IMR-90 (cell line): Measurements from ENCODE around the gene KRTAP12-4. TPM values are rescaled to one million over a fixed set of nuclear protein-coding genes. Genes with fewer than 3 reads are reported as not detected.

Source experiments
- ATAC-seq: fragments of 200-7000 bp; cut with Tn5 transposase; 2 replicates; pipeline ENCODE4 v1.9.1; 2020; ENCODE audit warnings: low read depth, mild to moderate bottlenecking, moderate library complexity
- BruUV-seq: library from RNA; stranded (reverse); fragments of 400-500 nt; replicated peaks from 2 replicates; lab custom pipeline; 2021; lab: Mats Ljungman, UMichigan
- CTCF ChIA-PET: fragments of 300-600 bp; formaldehyde crosslinking; extraction: SDS; loops from one replicate; lab custom pipeline; 2021; ENCODE audit warnings: antibody characterized with exemption; lab: Yijun Ruan, JAX
- POLR2A ChIA-PET: fragments of 300-600 bp; sonication (Branson Sonifier 250); formaldehyde crosslinking; loops from one replicate; lab custom pipeline; 2022; ENCODE audit warnings: antibody characterized with exemption; ENCODE audit not compliant: unreplicated experiment; lab: Charles Lee
- DNase-seq: peaks from one replicate; pipeline ENCODE4 v3.0.0; 2013
- H2AFZ ChIP-seq: replicated peaks from 2 replicates; pipeline ENCODE3; 2013; ENCODE audit warnings: low read length, mild to moderate bottlenecking; ENCODE audit not compliant: poor library complexity
- H2AK5ac ChIP-seq: 2 replicates; pipeline ENCODE4 v1.6.1; 2013; ENCODE audit warnings: low read depth, low read length, inconsistent platforms
- H2AK9ac ChIP-seq: replicated peaks from 2 replicates; pipeline ENCODE3; 2013; ENCODE audit warnings: mild to moderate bottlenecking, low read depth, low read length, moderate library complexity; ENCODE audit not compliant: poor library complexity
- H2BK120ac ChIP-seq: 2 replicates; pipeline ENCODE4 v1.6.1; 2013; ENCODE audit warnings: low read depth, low read length, inconsistent platforms
- H2BK15ac ChIP-seq: 3 replicates; pipeline ENCODE4 v1.6.1; 2013; ENCODE audit warnings: low read depth, low read length, inconsistent platforms
- H2BK20ac ChIP-seq: 2 replicates; pipeline ENCODE4 v1.6.1; 2013; ENCODE audit warnings: low read depth, mild to moderate bottlenecking, inconsistent platforms, low read length, moderate library complexity
- H2BK5ac ChIP-seq: 2 replicates; pipeline ENCODE4 v1.6.1; 2013; ENCODE audit warnings: mild to moderate bottlenecking, low read depth, low read length, inconsistent platforms; ENCODE audit not compliant: poor library complexity, severe bottlenecking
- H3K14ac ChIP-seq: replicated peaks from 2 replicates; pipeline ENCODE4 v1.6.1; 2013; ENCODE audit warnings: low read depth, low read length, inconsistent platforms
- H3K18ac ChIP-seq: 2 replicates; pipeline ENCODE4 v1.6.1; 2013; ENCODE audit warnings: low read depth, low read length, control low read depth
- H3K23ac ChIP-seq: 2 replicates; pipeline ENCODE4 v1.6.1; 2013; ENCODE audit warnings: low read depth, low read length, inconsistent platforms
- H3K27ac ChIP-seq: 2 replicates; pipeline ENCODE4 v1.5.1; 2013; ENCODE audit warnings: mild to moderate bottlenecking, control low read depth, low read length; ENCODE audit not compliant: insufficient read depth
- H3K27me3 ChIP-seq: 2 replicates; pipeline ENCODE4 v1.6.1; 2013; ENCODE audit warnings: low read length; ENCODE audit not compliant: control insufficient read depth, insufficient read depth
- H3K36me3 ChIP-seq: 2 replicates; pipeline ENCODE4 v1.6.1; 2013; ENCODE audit warnings: low read length, mixed read lengths; ENCODE audit not compliant: control insufficient read depth, insufficient read depth
- H3K4ac ChIP-seq: 2 replicates; pipeline ENCODE4 v1.6.1; 2013; ENCODE audit warnings: low read depth, low read length, inconsistent platforms
- H3K4me1 ChIP-seq: 2 replicates; pipeline ENCODE4 v1.6.1; 2013; ENCODE audit warnings: low read length, mixed read lengths; ENCODE audit not compliant: control insufficient read depth, insufficient read depth
- H3K4me2 ChIP-seq: 2 replicates; pipeline ENCODE4 v1.6.1; 2013; ENCODE audit warnings: low read depth, mild to moderate bottlenecking, control low read depth, low read length, moderate library complexity
- H3K4me3 ChIP-seq: 2 replicates; pipeline ENCODE4 v1.5.1; 2013; ENCODE audit warnings: low read depth, mild to moderate bottlenecking, control low read depth, low read length, moderate library complexity; ENCODE audit not compliant: insufficient read depth
- H3K56ac ChIP-seq: 2 replicates; pipeline ENCODE4 v1.6.1; 2013; ENCODE audit warnings: low read length, inconsistent platforms; ENCODE audit not compliant: insufficient read depth; ENCODE audit errors: extremely low read depth
- H3K79me1 ChIP-seq, 2 experiments: 2 replicates each; pipeline ENCODE4 v1.6.1; 2013; ENCODE audit warnings: low read length in 2 of 2, inconsistent platforms in 1 of 2, low read depth in 1 of 2
- H3K9ac ChIP-seq: 2 replicates; pipeline ENCODE4 v1.6.1; 2013; ENCODE audit warnings: low read depth, low read length, control low read depth
- H3K9me1 ChIP-seq: 2 replicates; pipeline ENCODE4 v1.6.1; 2013; ENCODE audit warnings: low read length, inconsistent platforms; ENCODE audit not compliant: insufficient read depth
- H3K9me3 ChIP-seq: 2 replicates; pipeline ENCODE4 v1.6.1; 2013; ENCODE audit warnings: low read length; ENCODE audit not compliant: control insufficient read depth, insufficient read depth
- H4K20me1 ChIP-seq: 2 replicates; pipeline ENCODE4 v1.6.1; 2013; ENCODE audit warnings: low read length, inconsistent platforms; ENCODE audit not compliant: insufficient read depth
- H4K5ac ChIP-seq: 2 replicates; pipeline ENCODE4 v1.6.1; 2013; ENCODE audit warnings: mild to moderate bottlenecking, low read depth, low read length, control low read depth
- H4K8ac ChIP-seq, 2 experiments: 2 replicates each; pipeline ENCODE4 v1.6.1; 2013; ENCODE audit warnings: low read depth in 2 of 2, low read length in 2 of 2, control low read depth in 1 of 2, inconsistent platforms in 1 of 2
- H4K91ac ChIP-seq: 2 replicates; pipeline ENCODE4 v1.6.1; 2013; ENCODE audit warnings: low read depth, low read length, inconsistent platforms; ENCODE audit not compliant: insufficient read depth
- BHLHE40 ChIP-seq: fragments of 150-350 bp; IDR thresholded peaks from 2 replicates; pipeline ENCODE4 v1.6.1; 2016; ENCODE audit warnings: mild to moderate bottlenecking, low read depth, low read length
- CEBPB ChIP-seq: IDR thresholded peaks from 2 replicates; pipeline ENCODE4 v1.6.1; 2012; ENCODE audit warnings: low read depth, low read length, improper control_type of control experiment
- MAZ ChIP-seq: IDR thresholded peaks from 2 replicates; pipeline ENCODE4 v1.6.1; 2012; ENCODE audit warnings: low read depth, mild to moderate bottlenecking, low read length, improper control_type of control experiment, moderate library complexity, borderline replicate concordance
- RFX5 ChIP-seq: IDR thresholded peaks from 2 replicates; pipeline ENCODE4 v1.8.0; 2012; ENCODE audit warnings: low read depth, mild to moderate bottlenecking, low read length, moderate library complexity
- USF2 ChIP-seq: fragments of 150-350 bp; IDR thresholded peaks from 2 replicates; pipeline ENCODE4 v1.6.1; 2017; ENCODE audit warnings: mild to moderate bottlenecking, antibody characterized with exemption, low read length, low read depth
- WGBS, 2 experiments: methylation state at CpG; one replicate each; pipeline versions ENCODE4 v1.1.5 to v1.1.7; 2013; ENCODE audit warnings: missing lambda C conversion rate in 2 of 2; ENCODE audit not compliant: insufficient read length in 1 of 2; ENCODE audit errors: extremely low coverage in 2 of 2; 5-methylcytosine and 5-hydroxymethylcytosine counted together
- dilution Hi-C: fragments of 300-500 bp; cut with HindIII; formaldehyde crosslinking; loops from one replicate; pipeline ENCODE4 v1.14.3; 2018; ENCODE audit warnings: low sequenced_read_pairs; ENCODE audit not compliant: unreplicated experiment
- in situ Hi-C: fragments of 300-500 bp; cut with MboI; formaldehyde crosslinking; loops from 3 replicates; pipeline ENCODE4 v1.14.3; 2019; ENCODE audit warnings: low sequenced_read_pairs, inconsistent platforms, mixed read lengths
- intact Hi-C: fragments of 100-400 bp; cut with micrococcal nuclease; formaldehyde crosslinking; loops from 2 replicates; pipeline ENCODE4 v1.10.0; 2022
- polyA plus RNA-seq, 3 experiments: library from polyadenylated mRNA; depleted of rRNA; stranded (reverse); fragments of >200 nt; gene quantifications; 2 replicates each; pipeline ENCODE4 v1.2.3, GENCODE V29; 2012; ENCODE audit warnings: low replicate concordance in 1 of 3
- total RNA-seq: library from RNA; depleted of rRNA; stranded (reverse); fragments of >200 nt; gene quantifications from 2 replicates; pipeline ENCODE4 v1.2.3, GENCODE V29; 2012

KRTAP12-4 gene
- total and polyA plus RNA-seq, 2 of the 4 experiments (the other 2 are of a cell fraction): not detected

GRCh38 chr21:44614961-44615391, 39.5 kb downstream of the KRTAP12-4 start:
- Histone ChIP-seq H3K9me1 (no peaks in the 10 kb centered on the region), H3K27ac (no peak overlapping the region), H2BK20ac (no peak overlapping the region), H4K5ac (no peak overlapping the region), H3K9ac (no peak overlapping the region), H2AK5ac (no peak overlapping the region), H3K56ac (no peak overlapping the region), H3K4me2 (no peak overlapping the region), H3K9me3 (peaks cover 13% of the 10 kb centered on the region), H3K23ac (no peak overlapping the region), H3K4me1 (no peaks in the 10 kb centered on the region), H2AK9ac (no peak overlapping the region), H3K79me1 (no peaks in the 10 kb centered on the region), H2BK5ac (no peak overlapping the region), H2BK120ac (no peak overlapping the region), H4K8ac (no peak overlapping the region), H3K4ac (no peak overlapping the region), H3K14ac (no peak overlapping the region), H3K4me3 (no peak overlapping the region), H2AFZ (no peak overlapping the region), H3K27me3 (peaks cover 3% of the 10 kb centered on the region; the same call in 1 of the 2 replicates), H4K91ac (no peak overlapping the region), H3K36me3 (no peaks in the 10 kb centered on the region), H3K18ac (no peak overlapping the region), H4K20me1 (no peaks in the 10 kb centered on the region), H2BK15ac (no peak overlapping the region)
- TF ChIP-seq USF2: no peak
- TF ChIP-seq RFX5: no peak
- no peak for TF ChIP-seq BHLHE40
- TF ChIP-seq MAZ: no peak
- TF ChIP-seq CEBPB: no peak
- no peak for ATAC-seq
- in situ Hi-C loops (no loop called here), dilution Hi-C loops (no loop called here), intact Hi-C loops (no loop called here)
- 84% methylated on average over 15 of the region's 28 CpGs; no CpG with 5 or more reads in 1 of the 2 experiments for WGBS, 2 experiments
- ChIA-PET POLR2A (no interaction called here), CTCF (no interaction called here)
- DNase-seq: no peak
- no TSS peak for BruUV-seq
